ENCODE results near the gene SURF2. TPM values are rescaled to one million over a fixed set of nuclear protein-coding genes. Genes with fewer than 3 reads are reported as not detected.

The SURF2 gene
- total and polyA plus RNA-seq, 9 of the 15 experiments (the other 6 are each of a cell fraction or from before 2014, with no cell fraction given): 5.5 to 82.5 (median 21.3) TPM

- TF ChIP-seq, protein P1, sequence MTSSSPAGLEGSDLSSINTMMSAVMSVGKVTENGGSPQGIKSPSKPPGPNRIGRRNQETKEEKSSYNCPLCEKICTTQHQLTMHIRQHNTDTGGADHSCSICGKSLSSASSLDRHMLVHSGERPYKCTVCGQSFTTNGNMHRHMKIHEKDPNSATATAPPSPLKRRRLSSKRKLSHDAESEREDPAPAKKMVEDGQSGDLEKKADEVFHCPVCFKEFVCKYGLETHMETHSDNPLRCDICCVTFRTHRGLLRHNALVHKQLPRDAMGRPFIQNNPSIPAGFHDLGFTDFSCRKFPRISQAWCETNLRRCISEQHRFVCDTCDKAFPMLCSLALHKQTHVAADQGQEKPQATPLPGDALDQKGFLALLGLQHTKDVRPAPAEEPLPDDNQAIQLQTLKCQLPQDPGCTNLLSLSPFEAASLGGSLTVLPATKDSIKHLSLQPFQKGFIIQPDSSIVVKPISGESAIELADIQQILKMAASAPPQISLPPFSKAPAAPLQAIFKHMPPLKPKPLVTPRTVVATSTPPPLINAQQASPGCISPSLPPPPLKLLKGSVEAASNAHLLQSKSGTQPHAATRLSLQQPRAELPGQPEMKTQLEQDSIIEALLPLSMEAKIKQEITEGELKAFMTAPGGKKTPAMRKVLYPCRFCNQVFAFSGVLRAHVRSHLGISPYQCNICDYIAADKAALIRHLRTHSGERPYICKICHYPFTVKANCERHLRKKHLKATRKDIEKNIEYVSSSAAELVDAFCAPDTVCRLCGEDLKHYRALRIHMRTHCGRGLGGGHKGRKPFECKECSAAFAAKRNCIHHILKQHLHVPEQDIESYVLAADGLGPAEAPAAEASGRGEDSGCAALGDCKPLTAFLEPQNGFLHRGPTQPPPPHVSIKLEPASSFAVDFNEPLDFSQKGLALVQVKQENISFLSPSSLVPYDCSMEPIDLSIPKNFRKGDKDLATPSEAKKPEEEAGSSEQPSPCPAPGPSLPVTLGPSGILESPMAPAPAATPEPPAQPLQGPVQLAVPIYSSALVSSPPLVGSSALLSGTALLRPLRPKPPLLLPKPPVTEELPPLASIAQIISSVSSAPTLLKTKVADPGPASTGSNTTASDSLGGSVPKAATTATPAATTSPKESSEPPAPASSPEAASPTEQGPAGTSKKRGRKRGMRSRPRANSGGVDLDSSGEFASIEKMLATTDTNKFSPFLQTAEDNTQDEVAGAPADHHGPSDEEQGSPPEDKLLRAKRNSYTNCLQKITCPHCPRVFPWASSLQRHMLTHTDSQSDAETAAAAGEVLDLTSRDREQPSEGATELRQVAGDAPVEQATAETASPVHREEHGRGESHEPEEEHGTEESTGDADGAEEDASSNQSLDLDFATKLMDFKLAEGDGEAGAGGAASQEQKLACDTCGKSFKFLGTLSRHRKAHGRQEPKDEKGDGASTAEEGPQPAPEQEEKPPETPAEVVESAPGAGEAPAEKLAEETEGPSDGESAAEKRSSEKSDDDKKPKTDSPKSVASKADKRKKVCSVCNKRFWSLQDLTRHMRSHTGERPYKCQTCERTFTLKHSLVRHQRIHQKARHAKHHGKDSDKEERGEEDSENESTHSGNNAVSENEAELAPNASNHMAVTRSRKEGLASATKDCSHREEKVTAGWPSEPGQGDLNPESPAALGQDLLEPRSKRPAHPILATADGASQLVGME (CRISPR knock-in tag; IDR thresholded peaks at IDR 0.05): no peak
- TF ChIP-seq CREB3L1 (IDR thresholded peaks at IDR 0.05; ENCODE audit: borderline replicate concordance, low read depth) (no peak), SIN3A (IDR thresholded peaks at IDR 0.05; ENCODE audit: borderline replicate concordance in 2 of 2, control insufficient read depth in 1 of 2, low read depth in 2 of 2, low read length in 2 of 2) (peak; percentile 53 to 82), ZNF395 (CRISPR knock-in tag; IDR thresholded peaks at IDR 0.05) (no peak), CAMTA2 (CRISPR knock-in tag; conservative IDR thresholded peaks at IDR 0.05) (no peak), ZNF511 (CRISPR knock-in tag; IDR thresholded peaks at IDR 0.05) (no peak), MYNN (IDR thresholded peaks at IDR 0.05) (no peak), MYNN (CRISPR knock-in tag; IDR thresholded peaks at IDR 0.05) (no peak), POU5F1 (IDR thresholded peaks at IDR 0.05; ENCODE audit: borderline replicate concordance, low read depth, low read length, partially characterized antibody) (no peak), KAT2B (IDR thresholded peaks at IDR 0.05; ENCODE audit: low read depth, low read length) (no peak), SP1 (CRISPR knock-in tag; IDR thresholded peaks at IDR 0.05) (peak; percentile 53; the same call in 1 of the 2 replicates)
- TF ChIP-seq, protein P2, sequence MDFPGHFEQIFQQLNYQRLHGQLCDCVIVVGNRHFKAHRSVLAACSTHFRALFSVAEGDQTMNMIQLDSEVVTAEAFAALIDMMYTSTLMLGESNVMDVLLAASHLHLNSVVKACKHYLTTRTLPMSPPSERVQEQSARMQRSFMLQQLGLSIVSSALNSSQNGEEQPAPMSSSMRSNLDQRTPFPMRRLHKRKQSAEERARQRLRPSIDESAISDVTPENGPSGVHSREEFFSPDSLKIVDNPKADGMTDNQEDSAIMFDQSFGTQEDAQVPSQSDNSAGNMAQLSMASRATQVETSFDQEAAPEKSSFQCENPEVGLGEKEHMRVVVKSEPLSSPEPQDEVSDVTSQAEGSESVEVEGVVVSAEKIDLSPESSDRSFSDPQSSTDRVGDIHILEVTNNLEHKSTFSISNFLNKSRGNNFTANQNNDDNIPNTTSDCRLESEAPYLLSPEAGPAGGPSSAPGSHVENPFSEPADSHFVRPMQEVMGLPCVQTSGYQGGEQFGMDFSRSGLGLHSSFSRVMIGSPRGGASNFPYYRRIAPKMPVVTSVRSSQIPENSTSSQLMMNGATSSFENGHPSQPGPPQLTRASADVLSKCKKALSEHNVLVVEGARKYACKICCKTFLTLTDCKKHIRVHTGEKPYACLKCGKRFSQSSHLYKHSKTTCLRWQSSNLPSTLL (IDR thresholded peaks at IDR 0.05): no peak
These were observed at the start of gene SURF2, which contains the start of gene SURF1 (continued) for GRCh38 chr9:133356391-133357091.
